Stimulated activated CD8-positive, alpha-beta memory T cell treated with anti-CD3 and anti-CD28 coated beads, Interleukin-15, amount 100 ng/mL, for 1 hour (primary cell): ENCODE data around the gene ROBO4.
A peak's percentile ranks its signal among the peaks of the same experiment; 100 is the strongest.

Experiments
- DNase-seq: peaks from one replicate; pipeline ENCODE4 v3.0.0-alpha.2; 2020; ENCODE audit warnings: low read depth

The ROBO4 gene

GRCh38 chr11:124889191-124890091 is 8.2 kb downstream of the ROBO4 start:
- no peak for DNase-seq

DNA sequence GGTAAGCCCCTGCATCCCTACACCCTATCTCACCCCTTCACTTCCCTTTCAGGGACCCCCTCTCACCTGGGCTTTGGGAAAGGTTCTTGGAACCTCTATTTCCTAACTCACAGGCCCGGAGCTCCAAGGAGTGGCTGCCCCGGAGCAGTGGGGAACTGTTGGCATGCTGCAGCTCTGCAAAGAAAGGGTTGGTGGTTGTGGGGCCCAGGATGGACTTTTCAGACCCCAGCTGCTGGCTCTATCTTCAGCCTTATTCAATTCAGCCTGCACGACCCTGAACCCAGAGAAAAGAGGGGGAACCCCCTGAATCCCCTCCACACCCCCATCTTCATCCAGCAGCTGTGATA is 10.0 kb downstream of the ROBO4 start:
- DNase-seq: no peak

DNA sequence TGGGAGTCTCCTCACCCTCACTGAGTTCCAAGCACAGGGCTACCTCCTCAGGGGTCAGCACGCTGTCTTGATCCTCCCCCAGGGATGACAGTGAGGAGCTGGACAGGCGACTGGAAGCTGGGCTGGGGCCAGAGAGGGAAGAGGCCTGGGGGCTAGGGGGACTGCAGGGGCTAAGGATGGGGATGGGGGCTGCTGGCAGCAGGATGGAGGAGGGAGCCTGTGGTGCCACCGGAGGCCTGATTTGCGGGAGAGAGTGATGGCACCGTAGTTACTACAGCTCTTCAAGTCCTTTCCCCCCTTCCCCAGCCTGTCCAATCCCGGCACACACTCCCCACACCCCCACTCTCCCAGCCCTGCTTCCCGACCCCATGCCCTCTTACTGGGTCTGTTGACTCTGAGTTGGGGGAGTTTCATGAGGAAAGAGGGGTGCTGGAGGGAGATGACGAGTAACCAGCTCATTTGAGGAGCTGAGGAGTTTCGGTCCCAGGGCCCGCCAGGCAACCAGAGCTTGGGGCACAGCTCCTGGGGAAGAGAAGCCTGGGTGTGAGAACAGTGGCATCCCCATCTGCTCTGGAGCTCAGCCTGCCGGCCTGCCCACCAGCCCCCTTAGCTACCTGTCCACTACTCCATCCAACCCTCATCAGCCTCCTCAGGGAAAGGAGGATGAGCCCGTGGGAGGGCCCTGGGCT is 10.5 kb downstream of the ROBO4 start:
- DNase-seq: no peak

- no peak for DNase-seq
These were observed 11.2 kb downstream of the ROBO4 start for GRCh38 chr11:124886476-124886875.

DNA sequence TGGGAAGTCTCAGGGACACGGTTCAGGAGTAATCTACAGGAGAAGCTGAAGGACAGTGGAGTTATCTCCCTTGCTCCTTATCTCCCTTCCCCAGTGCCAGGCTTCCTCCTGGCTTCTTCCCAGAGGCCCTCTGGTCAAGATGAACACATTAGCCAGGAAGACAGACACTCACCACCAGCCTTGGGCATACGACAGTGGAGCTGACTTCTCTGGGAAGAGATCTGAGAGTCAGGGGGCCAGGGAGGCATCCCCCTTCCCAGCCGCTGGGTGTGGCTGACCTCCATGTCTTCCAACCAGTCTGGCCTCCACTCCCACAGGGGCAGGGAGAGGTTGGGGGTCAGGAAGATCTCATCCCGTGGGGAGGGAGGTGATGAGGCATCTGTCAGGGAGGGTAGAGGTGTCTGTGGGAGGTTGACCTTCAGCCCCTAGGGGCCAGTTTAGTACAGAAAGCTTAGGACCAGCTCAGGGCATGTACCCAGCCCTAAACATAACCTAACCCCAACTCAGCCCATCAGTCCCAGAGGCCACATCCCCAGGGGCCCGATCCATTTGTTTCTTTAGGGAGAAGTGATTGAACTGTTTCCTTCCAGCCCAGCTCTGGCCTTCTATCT is 12.7 kb downstream of the ROBO4 start:
- DNase-seq: no peak

- no peak for DNase-seq
These were observed 13.3 kb downstream of the ROBO4 start for GRCh38 chr11:124884340-124884739.

GRCh38 chr11:124882339-124883071 is 15.2 kb downstream of the ROBO4 start:
- DNase-seq: no peak

GRCh38 chr11:124880958-124881357 is 16.7 kb downstream of the ROBO4 start:
- no peak for DNase-seq

- no peak for DNase-seq
These were observed 17.4 kb downstream of the ROBO4 start for GRCh38 chr11:124880290-124880611.

GRCh38 chr11:124879493-124880289 is 18.0 kb downstream of the ROBO4 start:
- no peak for DNase-seq

DNA sequence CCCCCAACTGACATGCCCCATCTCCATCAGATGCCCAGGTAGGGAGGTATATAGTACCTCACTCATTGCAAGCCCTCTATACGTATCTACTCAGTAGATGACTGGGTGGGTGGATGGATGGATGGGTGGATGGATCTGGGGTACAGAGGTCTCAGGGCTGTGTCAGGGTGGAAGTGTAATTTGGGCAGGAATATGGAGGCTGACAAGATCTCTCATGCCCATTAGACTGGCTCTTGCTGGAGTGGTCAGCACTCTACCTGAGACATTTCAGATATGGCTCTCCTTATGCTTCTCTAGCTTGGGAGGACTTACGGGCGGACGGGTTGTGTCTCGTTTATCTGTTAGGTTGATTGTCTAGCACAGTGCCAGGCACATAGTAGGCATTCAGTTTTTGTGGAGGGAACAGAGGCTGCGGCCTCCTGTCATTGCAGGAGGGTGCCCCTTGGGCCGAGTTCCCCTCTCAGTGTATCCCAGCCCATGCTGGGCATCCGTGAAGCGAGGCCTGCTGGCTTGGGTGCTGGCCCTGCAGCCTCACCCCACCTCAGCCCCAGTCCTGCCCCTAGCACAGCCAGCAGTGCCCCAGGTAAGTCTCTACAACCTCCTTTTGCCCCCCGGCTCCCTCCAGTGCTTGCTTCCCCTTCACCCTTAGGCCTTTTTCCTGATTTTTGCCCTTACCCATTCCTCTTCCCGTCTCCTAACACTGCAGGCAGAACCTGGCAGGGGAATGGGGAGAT is 18.7 kb downstream of the ROBO4 start:
- no peak for DNase-seq

GRCh38 chr11:124877910-124878758 is 19.5 kb downstream of the ROBO4 start:
- no peak for DNase-seq

- DNase-seq: no peak
These were observed 20.1 kb downstream of the ROBO4 start for GRCh38 chr11:124877631-124877909.

DNA sequence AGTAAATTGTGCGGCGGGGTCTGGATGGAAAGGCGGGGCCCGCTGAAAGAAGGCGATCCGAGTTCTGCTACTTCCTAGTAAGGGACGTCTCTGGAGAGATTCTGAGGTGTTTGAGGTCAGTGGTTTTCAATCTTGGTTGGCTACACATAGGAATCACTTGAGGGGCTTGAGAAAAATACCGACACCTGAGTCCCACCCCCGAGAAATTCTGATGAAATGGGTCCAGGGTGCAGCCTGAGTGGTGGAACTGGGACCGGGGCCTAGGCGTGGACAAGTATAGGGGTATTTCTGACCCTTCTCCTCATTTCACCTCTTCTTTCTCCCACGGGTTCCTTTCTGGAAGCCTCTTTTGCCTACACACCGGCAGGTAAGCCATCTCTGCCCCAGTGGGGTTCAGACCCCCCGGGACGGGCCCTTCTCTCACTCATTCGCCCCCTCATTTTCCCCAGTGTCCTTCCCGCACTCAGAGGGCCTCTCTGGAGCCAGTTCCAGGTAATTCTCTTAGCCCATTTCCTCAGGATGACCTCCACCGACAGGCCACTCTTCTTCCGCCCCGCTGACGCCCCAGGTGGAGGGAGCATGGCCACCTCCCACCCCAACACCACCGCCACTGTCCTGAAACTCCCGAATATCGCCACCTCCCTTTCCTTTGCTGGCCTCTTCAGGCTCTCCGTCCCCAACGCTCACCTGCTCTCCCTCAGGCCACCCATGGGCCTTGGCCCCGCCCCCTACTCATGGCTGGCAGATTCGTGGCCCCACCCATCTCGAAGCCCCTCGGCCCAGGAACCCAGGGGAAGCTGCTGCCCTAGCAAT is 20.6 kb downstream of the ROBO4 start:
- no peak for DNase-seq

DNA sequence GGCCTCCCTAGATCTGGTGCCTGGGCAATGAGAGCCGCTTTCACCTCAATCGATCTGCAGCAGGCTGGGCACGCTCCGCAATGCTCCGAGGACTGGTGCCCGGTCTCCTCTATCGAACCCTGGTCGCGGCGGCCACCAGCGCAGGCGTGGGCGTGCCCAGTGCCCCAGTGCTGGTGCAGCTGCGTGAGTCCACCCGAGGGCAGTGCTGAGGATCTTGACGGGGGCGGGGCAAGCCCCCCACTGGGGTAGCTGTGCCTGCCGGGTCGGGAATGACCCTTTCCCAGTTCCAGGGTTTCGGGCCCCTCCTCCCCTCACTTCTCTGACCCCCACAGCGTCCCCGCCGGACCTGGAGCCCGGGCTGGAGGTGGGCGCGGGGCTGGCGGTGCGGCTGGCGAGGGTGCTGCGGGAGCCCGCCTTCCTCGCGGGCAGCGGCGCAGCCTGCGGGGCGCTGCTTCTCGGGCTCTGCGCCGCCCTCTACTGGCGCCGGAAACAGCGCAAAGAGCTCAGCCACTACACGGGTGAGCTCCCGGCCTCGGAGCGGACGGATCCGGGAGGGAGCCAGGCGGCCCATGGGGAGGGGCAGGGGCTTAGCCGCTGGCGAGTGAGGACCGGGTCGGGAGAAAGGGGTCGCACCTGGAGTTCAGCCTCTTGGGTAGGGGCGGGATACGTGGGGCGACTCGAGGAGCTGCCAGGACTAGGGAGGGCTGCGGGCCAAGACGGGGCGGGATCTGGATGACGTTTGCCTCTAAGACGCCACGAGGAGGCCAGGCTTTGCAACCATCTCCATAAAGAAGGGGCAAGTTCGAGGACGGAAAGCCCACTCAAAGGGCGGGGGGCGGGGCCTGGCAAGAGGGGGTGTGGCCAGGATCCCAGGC is 21.5 kb downstream of the ROBO4 start:
- DNase-seq: peak; percentile 51

- DNase-seq: no peak
These were observed 22.3 kb downstream of the ROBO4 start for GRCh38 chr11:124875401-124875800.

- DNase-seq: no peak
These were observed 23.0 kb downstream of the ROBO4 start for GRCh38 chr11:124874571-124875255.

- DNase-seq: no peak
These were observed 23.7 kb downstream of the ROBO4 start for GRCh38 chr11:124873951-124874350.
